HEK293T (cell line): ENCODE measurements around the gene AIFM1.

Experiments
- BHLHE40 ChIP-seq: fragments of 450-650 bp; IDR thresholded peaks from 2 replicates; pipeline ENCODE4 v1.6.1; 2016; ENCODE audit warnings: mild to moderate bottlenecking, moderate library complexity, borderline replicate concordance
- CTBP1 ChIP-seq: fragments of 450-650 bp; IDR thresholded peaks from 2 replicates; pipeline ENCODE4 v1.6.1; 2016; ENCODE audit warnings: borderline replicate concordance
- ELF4 ChIP-seq: fragments of 450-650 bp; IDR thresholded peaks from 2 replicates; pipeline ENCODE4 v1.6.1; 2017; ENCODE audit warnings: antibody characterized with exemption
- FOXA1 ChIP-seq: fragments of 450-650 bp; IDR thresholded peaks from 2 replicates; pipeline ENCODE4 v1.6.1; 2016; ENCODE audit warnings: mild to moderate bottlenecking
- NFRKB ChIP-seq: fragments of 450-650 bp; IDR thresholded peaks from 2 replicates; pipeline ENCODE4 v1.6.1; 2016; ENCODE audit warnings: mild to moderate bottlenecking, moderate library complexity
- SP1 ChIP-seq: fragments of 450-650 bp; IDR thresholded peaks from 2 replicates; pipeline ENCODE4 v1.6.1; 2017
- SUZ12 ChIP-seq: fragments of 450-650 bp; IDR thresholded peaks from 2 replicates; pipeline ENCODE4 v1.6.1; 2016; ENCODE audit warnings: mild to moderate bottlenecking

GRCh38 chrX:130174937-130175336 is 9.3 kb upstream of the AIFM1 start:
- TF ChIP-seq SP1, result no peak
- TF ChIP-seq ELF4, result no peak
- no peak for TF ChIP-seq BHLHE40
- no peak for TF ChIP-seq FOXA1
- no peak for TF ChIP-seq CTBP1
- TF ChIP-seq SUZ12, result no peak
- no peak for TF ChIP-seq NFRKB
